D721Med (cell line): Measurements from ENCODE around the gene PPHLN1.
A peak's percentile ranks its signal among the peaks of the same experiment; 100 is the strongest.
"Not testable (repeated sequence)": the region's sequence is repeated elsewhere in the genome, so short reads cannot be mapped to it uniquely, and the experiment has no call there.

Source experiments
- DNase-seq: peaks from one replicate; pipeline ENCODE4 v3.0.0; 2011; ENCODE audit warnings: low spot score; ENCODE audit not compliant: insufficient read length
- FAIRE-seq: peaks from 2 replicates; lab custom pipeline; 2011; peaks lifted over from hg19 to GRCh38; lab: Jason Lieb, UNC
- CTCF ChIP-seq: IDR thresholded peaks from 2 replicates; pipeline ENCODE4 v1.5.1; 2012; ENCODE audit warnings: mild to moderate bottlenecking, control low read depth; ENCODE audit not compliant: insufficient read depth; ENCODE audit errors: missing control alignments

The PPHLN1 gene

GRCh38 chr12:42370013-42370412 is 44.0 kb downstream of the PPHLN1 start:
- no peak for TF ChIP-seq CTCF
- DNase-seq (no peak), FAIRE-seq (no peak)

- DNase-seq (no peak), FAIRE-seq (peak; percentile 92)
- peak; percentile 84 for TF ChIP-seq CTCF
Observed at GRCh38 chr12:42372154-42372791, 46.3 kb downstream of the PPHLN1 start.

- FAIRE-seq (no peak), DNase-seq (no peak)
- TF ChIP-seq CTCF, result no peak
Observed at GRCh38 chr12:42373669-42374068, 47.7 kb downstream of the PPHLN1 start.

- TF ChIP-seq CTCF, result no peak
- peak; percentile 46 for FAIRE-seq
- DNase-seq, result no peak
Observed at GRCh38 chr12:42380733-42381132, 54.8 kb downstream of the PPHLN1 start.

- TF ChIP-seq CTCF, result no peak
- FAIRE-seq (no peak), DNase-seq (no peak)
Observed at GRCh38 chr12:42382013-42382696, 56.2 kb downstream of the PPHLN1 start.

GRCh38 chr12:42385326-42385841 is 59.4 kb downstream of the PPHLN1 start:
- DNase-seq, result no peak
- no peak for TF ChIP-seq CTCF
- FAIRE-seq, result peak; percentile 79

GRCh38 chr12:42386308-42386707 is 60.3 kb downstream of the PPHLN1 start:
- DNase-seq (no peak), FAIRE-seq (peak; percentile 74)
- no peak for TF ChIP-seq CTCF

GRCh38 chr12:42388086-42388485 is 62.1 kb downstream of the PPHLN1 start:
- not testable (repeated sequence) for DNase-seq, FAIRE-seq
